ENCODE data around the gene SERPINB5.

SERPINB5 gene

DNA sequence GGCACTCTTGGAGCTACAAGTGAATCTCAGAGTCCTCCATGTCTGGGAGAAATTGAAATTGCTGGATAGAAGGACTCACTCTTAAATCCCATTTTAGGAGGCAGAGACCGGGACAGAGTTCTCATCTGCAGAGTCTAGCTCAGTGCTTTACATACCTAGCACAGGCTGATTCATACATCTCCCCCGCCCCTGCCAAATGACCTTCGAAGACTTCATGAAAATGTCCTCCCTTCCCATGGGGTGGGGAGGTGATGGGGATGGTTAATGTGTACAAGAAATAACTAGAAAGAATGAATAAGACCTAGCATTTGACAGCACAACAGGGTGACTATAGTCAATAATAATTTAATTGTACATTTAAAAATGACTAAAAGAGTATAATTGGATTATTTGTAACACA, 8.2 kb upstream of the SERPINB5 start:
- DNase-seq (ENCODE audit: low read depth), result no peak

DNA sequence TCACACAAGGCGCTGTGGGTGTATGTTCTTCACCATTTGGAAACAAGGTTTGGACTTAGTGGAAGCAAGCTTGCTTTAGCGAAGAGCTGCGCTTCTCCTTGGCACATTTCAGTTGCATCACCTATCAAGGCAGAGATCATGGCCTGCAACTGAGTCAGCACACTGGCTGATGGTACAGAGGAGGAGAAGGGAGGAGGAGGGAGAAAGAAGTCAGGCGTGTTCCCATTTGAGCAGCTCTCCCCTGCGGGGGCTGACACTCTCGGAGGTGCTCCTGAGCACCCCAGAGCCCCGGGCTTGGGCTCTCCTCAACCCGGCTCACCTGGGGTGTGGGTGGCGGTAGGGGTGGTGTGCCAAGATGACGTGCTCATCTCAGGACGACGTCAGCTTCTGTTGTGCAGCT, 6.0 kb upstream of the SERPINB5 start:
- no peak for DNase-seq (ENCODE audit: low read depth)

DNA sequence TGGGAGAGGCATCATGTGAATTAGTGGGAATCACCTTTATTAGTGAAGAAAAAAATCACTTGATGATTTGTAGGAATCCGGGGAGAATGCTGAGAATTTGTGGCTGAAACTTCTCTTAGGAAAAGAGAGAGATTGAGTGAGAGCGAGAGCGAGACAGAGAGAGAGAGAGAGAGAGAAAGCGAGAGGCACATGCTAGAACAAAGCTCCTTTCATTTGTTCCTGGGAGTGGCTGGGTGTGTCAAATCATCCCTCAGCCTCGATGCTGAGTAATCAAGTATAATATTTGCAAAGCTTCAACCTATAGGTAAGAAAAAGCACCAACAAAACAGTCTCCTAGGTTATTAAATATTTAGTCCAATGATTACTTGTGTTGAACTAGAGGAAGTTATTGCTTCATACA, 4.4 kb upstream of the SERPINB5 start:
- no peak for DNase-seq (ENCODE audit: low read depth)

DNA sequence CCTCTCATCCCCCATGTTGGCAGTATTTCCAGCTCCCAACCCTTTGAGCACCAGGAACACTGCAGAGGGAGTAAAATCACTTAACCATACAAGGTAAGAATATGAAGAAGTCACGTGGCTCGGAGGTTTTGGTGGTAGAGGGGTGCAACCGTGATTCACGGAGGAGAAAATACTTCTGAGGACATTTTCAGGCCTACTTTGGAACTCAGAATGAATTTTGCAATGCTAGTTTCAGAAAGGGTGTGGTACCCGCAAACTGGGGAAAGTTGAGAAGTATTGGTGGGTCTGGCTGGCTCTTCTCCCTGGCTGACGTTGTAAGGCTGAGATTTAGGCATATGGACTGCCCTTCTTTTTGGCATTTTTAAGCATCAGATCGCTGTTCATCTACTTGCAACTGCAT, 442 bp downstream of the SERPINB5 start:
- no peak for DNase-seq (ENCODE audit: low read depth)

DNA sequence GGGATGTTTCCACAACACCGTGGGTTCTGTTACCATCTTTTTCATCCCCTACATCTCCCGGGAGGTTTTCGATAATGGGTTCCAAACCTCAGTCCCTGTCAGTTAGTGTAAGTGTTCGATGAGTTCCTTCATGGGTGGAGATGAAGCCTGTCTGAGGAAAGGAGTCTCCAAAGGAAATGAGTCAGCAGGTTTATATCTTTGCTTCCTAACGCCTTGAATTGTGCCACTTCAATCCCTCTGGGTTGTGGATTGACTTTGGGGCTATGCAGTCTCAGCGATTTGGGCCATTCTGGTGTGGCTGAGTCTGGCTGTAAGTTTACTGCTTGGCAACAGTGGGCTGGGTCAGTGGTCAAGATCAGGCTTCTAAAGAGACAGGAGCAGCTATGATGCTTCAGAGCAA, 1.2 kb downstream of the SERPINB5 start:
- DNase-seq (ENCODE audit: low read depth), result peak; percentile 21

DNA sequence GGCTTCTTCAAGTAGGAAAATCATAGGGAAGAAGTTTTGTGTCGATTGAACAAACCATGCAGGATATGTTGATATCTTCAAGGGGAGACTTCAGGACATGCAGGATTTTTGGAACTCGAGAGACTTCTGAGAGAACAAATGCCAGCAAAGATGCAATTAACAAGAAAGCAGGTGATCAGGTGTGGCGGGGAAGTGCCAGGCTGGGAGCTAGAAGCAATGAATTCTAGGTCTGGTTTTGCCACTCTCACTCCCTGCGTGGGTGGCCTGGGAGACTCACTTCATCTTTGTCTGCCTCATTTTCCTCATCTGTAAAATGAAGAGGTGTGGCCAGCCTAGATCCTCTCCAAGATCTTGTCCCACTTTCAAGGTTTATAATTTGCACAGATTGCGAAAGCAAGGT, 3.1 kb downstream of the SERPINB5 start:
- no peak for DNase-seq (ENCODE audit: low read depth)

DNA sequence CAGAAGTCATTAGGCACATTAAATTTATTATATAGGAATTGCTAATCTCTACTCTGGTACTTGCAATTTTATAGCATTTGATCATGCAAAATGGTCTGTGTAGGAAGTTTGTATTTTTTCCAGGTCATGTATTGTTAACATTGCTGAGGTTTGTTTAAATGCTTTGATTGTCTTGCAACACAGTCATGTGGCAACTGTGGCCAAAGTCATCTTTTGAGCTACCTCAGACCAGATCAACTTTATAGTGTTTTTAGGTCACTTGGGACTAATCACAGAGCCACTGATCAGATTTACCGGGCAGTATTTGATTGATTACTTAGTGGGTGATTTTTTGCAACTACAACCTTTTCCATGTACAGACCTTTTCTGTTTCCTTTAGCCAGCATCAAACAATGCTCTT, 3.7 kb downstream of the SERPINB5 start:
- DNase-seq (ENCODE audit: low read depth), result no peak

DNA sequence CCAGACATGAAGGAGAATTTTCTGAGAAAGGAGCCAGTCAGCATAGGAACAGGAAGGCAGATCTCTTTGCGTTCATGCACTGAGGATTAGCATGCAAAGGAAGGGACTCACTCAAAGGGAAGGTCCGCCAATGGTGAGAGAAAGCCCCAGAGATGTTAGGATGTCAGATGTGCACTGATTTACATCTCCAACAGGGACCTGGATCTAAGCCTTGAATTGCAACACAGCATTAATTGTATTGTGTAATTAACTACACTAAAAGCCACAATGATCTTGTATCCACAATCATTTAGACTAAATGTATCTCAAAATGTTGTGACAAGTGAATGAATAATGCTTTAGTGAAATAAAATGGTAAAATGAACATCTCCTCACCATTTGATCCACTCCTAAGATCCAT, 4.2 kb downstream of the SERPINB5 start:
- DNase-seq (ENCODE audit: low read depth), result no peak

DNA sequence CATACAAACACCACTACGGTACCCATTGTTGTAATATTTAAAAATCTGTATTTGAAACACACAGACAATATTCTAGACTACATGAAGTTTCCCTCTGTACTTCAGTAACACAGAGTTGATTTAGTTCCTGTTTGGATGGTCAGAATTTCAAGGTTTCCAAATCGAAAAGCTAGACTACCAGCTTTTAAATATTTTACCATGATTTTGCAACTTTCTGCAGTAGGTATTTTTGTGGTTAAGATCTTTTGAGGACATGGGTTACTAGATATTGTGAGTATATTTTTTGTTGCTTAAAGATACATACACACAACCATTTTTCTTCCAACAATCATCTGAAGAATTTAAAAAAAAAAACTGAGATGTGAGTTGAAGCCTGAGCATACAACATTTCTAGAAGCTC, 10.9 kb downstream of the SERPINB5 start:
- no peak for DNase-seq (ENCODE audit: low read depth)

DNA sequence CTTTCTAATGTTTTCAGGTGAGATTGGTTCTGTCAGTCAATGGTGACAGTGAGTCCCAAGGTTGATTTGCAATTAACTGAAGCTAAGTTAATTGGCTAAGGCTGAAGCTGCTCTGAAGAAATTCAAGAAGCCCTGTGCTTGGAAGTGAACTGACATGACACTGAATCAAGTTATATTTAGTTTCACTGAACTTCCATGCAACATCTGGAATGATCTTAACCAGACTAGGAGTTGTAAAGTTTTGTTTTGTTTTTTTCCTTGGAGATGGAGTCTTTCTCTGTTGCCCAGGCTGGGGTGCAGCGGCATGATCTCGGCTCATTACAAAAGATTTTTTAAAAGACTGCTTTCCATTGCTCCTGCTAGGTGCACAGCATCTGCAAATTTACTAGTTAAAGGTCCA, 11.4 kb downstream of the SERPINB5 start:
- no peak for DNase-seq (ENCODE audit: low read depth)

DNA sequence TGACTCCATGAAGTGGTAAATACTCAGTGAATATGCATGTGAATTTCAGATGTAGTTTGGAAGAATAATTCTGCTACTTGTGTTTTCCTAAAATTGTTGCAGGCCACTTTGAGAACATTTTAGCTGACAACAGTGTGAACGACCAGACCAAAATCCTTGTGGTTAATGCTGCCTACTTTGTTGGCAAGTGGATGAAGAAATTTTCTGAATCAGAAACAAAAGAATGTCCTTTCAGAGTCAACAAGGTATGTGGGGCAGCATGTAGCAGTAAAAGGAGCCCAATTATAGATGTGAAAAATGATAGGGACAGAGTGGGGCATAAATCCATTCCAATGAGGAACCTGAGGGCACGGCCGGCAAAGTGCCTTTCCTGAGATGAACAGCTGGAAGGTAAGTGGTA, 16.1 kb downstream of the SERPINB5 start:
- DNase-seq (ENCODE audit: low read depth), result no peak

DNA sequence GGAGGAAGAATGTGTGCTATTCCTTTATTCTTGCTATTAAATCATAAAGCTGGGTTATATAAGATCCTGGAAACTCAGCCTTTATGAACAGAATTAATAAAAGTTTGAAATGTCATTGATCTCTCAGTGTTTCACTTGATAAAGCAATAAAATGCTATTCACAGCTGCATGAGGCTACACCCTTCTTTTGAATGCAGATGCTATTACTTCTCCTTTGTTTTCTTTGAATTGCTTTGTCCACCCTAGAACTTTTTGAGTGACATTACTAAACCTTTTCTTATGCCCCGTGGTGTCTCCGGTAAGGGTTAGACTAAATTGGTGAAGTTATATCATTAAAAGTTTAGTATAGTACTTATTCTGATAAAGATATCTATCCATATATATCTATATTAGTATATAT, 18.9 kb downstream of the SERPINB5 start:
- DNase-seq (ENCODE audit: low read depth), result no peak

DNA sequence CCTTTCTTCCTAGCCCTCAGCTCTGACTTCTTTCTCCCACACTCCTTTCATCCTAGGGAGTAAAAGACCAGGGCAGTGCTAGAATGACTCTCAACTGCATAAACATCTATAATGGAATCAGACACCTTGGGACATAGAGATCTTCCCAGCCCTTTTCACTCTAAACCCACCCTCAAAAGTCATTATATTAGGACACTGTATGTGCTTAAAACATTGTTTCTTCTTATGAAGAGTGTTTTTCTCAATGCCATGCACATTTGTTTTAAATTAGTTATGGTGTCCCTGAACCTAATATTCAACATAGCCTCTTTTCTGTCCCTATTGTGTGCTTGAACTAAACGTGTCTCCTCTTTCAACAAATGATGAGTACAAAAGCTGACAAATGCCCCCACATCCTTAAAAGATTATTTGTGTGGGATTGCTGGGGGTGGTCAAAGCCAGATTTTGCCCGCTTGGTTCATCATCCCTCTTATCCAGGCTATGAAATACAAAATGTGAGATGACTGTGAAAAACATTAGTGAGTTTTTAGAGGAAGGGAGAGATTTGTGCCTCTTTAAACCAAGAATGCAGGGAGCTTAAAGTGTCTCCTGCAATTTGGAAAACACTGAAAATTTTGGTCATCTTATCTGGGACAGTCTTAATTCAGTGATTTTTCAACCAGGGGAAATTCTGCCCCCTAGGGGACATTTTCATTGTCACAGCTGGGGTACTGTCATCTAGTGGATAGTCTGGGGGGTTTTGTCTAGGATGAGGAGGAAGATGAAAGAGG, 29.0 kb downstream of the SERPINB5 start:
- peak; percentile 14 for DNase-seq (ENCODE audit: low read depth)

DNA sequence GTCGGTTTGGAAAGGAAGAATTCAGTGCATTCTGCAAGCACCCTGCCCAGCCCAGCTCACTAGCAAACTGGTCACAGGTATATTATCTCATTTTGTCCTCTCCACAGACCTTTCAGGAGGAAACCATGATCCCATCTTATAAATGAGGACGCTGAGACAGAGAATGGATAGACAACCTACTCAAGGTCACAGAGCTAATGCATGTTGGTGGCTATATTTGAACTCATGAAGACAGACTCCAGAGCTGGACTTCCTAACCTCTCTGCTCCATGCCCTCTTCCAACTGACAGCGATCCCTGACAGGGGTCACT, 29.5 kb downstream of the SERPINB5 start:
- DNase-seq (ENCODE audit: low read depth), result no peak

DNA sequence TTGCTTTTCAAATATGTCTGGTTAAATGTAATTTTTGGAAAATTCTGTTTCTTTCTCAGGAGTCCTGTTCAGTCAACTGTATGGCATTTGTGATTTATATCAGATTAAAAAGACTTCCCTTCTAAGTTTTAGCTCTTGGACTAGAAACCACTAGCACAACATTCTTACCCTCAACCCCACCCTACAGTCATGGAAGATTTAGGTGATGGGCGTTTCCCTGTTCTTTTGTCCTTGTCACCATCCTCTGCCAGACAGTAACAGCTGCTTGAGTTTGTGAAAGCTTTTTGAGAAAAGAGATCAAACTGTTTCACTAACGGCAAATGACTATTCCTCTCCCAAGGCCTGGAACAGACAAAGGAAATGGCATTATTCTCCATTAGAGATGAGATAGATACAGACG, 31.8 kb downstream of the SERPINB5 start:
- DNase-seq (ENCODE audit: low read depth), result no peak

DNA sequence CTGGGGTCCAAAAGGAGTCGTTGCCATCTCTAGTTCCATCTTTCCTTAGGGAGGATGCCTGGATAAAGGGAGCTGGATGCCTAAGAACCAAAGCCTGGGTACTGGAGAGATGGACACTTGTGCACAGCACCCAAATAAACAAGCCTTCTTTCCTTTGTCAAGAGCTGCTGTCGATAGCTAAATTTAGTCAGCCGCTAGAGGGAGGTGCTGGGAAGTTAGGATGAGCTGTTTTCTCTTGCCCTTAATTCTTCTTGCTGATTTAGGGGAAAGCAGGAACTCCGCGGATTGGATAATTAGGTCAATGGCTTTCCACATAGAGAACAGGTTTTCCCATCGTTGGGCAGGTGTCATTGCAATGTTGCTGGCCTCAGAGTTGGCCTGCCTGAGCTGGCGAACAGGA, 34.5 kb downstream of the SERPINB5 start:
- peak; percentile 61 for DNase-seq (ENCODE audit: low read depth)

DNA sequence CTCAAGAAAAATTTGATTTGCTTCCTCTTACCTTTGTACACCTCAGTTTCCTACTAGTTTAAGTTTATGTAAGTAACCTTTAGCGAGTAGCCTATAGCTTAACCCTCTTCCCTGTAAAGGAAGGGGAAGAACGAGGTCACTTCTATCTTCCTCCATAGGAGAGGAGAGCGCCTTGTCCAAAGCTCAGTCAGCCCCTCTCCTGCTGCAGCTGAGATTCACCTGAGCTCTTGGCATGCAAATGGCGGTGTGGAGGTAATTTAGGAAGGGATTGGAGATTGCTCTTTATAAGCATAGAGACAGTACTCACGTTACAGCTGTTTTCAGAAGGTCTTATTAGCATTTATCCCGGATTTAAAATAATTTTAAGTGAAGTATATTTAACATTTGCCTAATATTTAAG, 37.6 kb downstream of the SERPINB5 start:
- DNase-seq (ENCODE audit: low read depth), result no peak

DNA sequence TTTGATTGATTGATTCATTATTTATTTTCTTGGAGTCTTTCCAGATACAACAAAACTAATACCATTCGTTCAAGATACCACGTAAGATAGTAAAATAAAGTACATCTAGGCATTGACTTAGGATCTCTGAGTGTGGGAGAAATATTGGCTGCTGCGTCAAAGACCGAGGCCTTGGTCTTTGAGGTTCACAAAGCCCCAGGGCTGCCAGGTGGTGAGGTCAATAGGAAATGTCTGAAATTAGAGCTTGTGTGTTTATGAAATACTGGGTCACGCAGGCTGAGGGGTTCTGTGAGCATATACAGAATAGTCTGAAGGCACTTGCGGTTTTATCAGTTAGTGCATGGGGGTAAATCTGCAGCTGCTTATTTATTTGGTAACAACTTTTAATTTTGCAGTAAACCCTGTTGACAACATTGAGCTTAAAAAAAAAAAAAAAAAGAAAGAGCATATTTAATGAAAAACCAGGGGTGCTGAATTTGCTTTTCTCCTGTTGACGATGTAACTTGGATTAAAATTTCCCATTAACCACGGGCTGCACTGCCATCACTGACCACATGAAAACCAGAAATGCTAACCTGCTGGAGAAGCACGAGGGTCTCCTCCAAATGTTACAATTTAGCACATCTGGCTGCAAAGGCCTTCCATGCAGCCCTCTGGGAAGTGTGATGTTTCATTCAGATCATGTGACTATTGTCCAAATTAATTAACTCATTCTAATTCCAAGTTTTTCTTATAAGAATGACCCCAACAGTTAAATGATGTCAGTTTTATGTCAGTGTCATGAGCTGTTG, 38.3 kb downstream of the SERPINB5 start:
- DNase-seq (ENCODE audit: low read depth), result no peak

DNA sequence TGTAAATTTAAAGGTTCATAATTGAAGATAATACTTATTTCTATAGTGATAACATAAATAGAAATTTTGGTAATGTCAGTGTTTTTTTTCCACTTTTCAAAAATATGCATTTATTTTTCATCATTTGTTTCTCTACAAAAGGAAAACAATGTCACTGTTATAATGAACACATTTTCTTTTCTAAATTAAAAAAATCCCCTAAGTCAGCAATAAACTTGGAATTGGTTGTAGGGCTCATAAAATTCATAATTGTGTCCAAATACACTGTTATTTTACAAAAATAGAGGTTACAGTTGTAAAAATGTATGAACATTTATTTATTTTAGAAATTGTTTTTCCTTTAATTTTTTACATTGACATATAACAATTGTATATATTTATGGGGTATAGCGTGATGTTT, 39.0 kb downstream of the SERPINB5 start:
- DNase-seq (ENCODE audit: low read depth), result no peak

DNA sequence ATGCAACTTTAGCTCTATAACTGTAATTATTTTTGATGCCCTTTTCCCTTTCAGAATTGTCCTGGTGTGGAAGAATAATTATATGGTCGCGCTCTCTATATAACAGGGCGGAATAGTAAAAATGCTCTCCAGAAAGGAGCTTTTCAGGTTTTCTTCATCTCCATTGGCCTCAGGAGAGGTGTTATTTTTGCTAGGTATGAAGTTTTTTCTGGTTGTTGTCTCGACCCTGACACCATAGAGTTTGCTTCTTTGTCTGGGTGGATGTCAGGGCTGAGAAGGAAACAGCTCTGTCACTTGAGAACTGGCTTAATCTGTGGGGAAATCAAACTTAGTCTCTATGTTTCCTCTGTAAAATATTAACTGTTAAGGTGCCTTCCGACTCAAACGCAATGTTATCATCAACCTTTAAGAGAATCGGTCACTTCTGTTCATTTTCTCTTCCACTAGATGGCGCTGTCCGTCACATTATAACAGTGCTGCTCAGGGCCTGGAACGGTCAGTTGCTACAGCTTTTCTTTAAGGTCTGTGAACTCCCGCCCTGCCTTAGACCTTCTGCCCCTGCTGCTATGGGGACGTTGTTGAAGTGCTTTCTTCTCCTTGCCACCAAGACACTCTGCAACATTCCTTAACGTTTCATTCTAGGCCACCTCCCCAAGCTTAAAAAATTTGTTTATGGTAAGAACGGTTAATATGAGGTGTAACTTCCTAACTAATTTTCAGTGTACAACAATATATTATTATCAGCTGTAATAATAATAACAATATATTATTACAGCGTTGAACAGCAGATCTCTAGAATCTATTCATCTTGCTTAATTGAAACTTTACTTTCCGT, 41.6 kb downstream of the SERPINB5 start:
- DNase-seq (ENCODE audit: low read depth), result peak; percentile 63

DNA sequence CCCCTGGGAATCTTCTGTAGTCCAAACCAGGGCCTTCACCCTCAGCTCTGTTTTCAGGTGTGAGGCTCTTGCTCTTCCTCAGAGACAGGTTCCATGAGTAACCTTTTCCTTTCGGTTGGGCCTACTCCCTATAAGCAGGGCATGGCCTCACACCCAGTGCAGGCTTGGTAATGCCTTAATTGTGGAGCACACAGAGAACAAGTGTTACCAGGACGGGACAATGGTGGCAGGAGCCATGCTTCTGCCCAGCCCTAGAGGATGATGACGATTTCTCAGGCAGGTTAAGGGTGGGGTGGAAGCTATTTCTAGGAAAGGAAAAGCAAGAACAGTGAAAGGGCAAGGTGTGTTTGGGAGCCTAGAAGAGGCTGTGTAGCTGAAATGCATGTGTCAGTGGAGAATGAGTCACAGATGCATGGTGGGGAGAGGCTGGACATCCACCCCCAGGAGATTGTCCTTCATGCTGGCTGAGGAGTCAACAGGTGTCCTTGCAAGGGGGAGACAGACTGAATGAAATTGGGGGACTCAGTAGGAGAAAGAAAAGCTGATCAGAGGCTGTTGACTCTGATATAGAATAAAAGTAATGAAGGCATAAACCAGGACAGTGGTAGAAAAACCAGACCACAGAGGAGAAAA, 43.4 kb downstream of the SERPINB5 start:
- no peak for DNase-seq (ENCODE audit: low read depth)

DNA sequence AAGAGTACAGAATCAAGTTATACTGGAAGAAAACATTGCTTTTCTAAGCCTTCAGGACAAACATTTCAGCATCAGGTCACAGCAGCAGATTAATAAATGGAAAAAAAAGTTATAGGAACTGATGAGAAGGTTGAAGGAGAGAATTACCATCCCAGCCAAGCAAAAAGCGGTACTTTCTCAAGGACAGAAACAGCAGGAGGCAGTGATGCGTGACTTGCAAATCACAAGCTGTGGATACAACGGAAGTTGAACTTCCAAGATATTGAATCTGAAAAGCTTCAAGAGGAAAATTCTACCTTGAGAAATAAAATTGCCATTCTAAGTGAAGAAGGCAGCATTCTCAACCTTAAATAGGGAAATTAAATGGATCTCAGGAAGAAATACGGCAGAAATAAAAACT, 46.9 kb downstream of the SERPINB5 start:
- no peak for DNase-seq (ENCODE audit: low read depth)

DNA sequence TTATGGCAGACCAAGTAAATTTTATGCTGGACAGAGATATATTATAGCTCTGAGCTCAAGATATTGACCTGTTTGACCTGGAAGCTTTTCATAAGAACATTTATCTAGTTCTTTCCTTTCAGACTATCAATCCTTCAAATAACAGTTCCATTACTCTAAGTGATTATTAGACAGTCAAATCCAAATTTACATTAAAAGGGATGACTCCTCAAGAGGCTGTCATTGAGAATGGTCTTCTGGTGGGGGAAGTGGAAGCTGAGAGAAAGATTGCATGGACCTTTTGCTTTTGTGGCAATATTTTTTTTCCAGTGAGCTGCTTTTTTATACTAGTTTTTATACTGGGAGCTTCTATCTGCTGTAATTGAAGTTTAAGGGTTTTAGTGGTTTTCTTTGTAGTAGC, 50.5 kb downstream of the SERPINB5 start:
- DNase-seq (ENCODE audit: low read depth), result no peak

Measured in iris pigment epithelial cell (primary cell).